ENCODE measurements around the gene DAZAP1.
A peak's percentile ranks its signal among the peaks of the same experiment; 100 is the strongest.

DAZAP1 gene

DNA sequence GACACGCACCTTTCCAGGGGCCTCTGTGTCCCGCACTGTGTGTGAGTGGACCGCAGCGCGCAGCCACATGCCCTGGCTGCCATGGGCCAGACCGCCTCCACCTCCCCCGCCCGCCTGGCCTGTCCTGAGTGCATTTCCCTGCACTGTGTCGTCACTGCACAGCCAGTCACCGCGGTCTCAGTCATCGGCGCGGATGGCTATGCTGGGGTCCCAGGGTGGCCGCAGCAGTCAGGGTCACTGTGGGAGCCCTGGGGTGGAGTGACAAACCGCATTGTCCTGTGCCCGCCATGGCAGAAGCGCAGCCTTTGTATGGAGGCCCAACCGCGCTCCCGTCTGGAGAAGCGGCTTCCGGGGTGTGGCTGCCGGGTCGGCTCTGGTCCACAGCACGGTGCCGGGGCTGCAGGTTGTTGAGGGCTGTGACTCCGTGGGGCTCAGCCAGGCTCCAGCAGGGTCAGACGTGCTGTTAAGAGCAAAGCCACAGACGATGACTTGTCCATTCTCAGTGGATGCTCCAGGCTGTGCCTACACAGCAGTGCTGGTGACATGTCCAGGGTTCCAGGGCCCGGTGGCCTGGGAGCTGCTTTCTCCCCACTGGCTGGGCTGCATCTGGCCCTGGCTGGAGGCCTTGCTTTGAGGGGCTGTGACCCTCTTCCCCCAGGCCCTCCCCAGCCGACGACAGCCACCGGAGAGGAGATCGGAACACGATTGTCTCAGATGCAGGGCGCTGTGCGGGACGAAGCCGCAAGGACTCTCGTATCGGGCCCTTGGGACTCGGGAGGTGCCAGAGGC, 30.0 kb upstream of the DAZAP1 start:
- DNase-seq = no peak

DNA sequence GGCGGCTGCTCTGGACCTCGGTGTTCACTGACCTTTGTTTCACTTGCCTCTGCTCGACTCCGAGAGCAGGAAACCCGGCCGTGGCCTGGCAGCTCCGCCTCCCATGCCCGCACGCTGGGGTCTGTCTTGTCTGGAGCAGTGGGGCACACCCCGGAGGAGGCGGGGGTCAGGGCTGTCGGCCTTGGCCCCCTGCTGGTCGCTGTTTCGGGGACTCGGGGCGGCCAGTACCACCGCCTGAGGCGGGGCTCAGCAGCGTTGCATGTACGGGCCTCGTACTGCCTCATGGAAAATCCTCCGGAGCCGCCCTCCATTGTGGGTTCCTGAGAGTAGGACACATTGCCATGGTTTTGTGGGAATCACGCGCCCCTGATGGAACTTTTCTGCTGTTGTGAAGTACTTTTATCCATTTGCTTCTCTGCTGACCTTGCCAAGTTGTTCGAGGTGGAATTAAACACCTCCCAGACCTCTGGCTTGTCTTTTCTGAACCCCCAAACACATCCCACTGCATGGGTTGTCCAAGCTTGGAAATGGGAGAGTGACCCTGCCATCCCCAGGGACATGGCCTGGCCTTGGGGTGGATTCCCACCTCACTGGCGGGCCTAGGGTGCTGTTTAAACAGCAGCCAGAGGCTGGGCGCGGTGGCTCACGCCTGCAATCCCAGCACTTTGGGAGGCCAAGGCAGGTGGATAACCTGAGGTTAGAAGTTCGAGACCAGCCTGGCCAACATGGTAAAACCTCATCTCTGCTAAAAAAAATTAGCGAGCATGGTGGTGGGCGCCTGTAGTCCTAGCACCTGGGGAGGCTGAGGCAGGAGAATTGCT, 29.2 kb upstream of the DAZAP1 start:
- no peak for DNase-seq

DNA sequence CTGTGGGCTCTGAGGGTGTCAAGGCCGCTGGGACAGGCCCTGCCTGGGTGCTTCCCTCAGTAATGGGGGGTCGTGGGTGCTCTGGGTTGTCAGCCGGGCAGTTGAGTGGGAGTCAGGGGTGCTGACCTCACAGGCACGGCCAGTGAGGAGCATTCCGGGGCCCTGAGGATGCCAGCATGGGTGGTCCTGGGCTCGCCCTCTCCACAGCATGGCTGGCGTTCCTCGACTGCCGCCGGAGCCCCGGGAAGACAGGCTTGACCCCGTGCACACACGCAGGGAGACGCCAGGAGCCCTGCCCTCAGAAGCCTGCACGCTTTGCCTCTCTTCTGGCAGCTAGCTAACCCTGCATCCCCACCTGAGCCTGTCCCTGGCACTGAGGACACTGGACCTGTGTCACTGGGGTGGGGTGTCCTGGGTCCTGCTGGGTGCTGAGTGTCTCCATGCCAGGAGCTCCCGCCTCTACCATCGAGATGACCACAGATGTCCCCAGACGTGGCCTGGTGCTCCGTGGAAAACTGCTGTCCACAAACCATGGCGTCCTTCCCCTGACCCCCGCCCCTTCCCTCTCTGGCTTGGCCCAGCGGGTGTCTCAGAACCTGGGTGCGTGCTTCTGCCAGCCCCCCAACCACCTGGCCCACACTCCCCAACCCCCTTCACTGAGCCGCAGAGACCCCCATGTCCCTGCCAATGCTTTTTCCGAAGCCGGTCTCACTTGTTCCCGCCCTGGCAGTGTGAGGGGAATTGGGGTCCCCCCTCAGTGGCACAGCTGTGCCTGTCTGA, 28.1 kb upstream of the DAZAP1 start:
- no peak for DNase-seq

DNA sequence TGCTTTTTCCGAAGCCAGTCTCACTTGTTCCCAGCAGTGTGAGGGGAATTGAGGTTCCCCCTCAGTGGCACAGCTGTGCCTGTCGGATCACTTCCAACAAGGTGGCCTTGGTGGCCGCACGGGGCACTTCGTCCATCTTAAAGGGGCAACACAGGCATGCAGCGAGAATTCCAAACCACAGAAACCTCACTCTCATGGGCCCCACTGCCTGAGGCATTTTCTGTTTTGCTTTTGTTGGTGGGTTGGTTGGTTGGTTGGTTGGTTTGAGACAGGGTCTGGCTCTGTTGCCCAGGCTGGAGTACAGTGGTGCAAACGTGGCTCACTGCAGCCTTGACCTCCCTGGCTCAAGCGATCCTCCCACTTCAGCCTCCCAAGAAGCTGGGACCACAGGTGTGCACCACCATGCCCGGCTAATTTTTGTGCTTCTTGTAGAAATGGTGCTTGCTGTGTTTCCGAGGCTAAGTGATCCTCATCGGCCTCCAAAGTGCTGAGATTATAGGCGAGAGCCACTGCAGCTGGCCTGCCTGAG, 27.4 kb upstream of the DAZAP1 start:
- DNase-seq = no peak

DNA sequence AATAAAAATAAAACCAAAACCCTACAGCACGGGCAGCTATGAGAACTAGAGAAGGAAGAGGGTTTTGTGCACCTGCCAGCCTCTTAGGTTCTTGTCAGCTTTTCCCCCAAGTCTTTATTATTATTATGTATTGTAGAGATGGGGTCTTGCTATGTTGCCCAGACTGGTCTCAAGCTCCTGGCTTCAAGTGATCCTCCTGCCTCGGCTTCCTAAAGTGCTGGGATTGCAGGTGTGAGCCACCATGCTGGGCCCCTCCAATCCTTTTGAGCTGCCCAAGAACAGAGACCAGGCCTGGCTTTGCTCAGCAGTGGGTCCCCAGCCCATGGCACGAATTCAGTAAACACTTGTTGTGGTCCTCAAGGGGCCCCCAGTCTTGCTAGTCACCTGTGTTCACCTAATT, 25.1 kb upstream of the DAZAP1 start:
- no peak for DNase-seq

DNA sequence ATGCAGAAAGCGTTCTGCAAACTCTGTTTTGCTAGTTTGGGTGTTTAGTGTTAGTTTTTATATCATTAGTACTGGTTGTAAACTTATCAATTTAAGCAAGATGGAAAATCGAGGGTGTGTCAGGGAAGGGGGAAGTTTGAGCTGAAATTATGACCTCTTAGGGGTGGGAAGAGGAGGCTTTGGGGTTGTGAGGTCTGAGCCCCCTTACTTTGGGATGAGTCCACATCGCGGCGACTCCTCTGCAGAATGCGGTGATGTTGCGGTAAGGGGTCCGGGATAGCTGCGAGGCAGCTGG, 24.4 kb upstream of the DAZAP1 start:
- no peak for DNase-seq

DNA sequence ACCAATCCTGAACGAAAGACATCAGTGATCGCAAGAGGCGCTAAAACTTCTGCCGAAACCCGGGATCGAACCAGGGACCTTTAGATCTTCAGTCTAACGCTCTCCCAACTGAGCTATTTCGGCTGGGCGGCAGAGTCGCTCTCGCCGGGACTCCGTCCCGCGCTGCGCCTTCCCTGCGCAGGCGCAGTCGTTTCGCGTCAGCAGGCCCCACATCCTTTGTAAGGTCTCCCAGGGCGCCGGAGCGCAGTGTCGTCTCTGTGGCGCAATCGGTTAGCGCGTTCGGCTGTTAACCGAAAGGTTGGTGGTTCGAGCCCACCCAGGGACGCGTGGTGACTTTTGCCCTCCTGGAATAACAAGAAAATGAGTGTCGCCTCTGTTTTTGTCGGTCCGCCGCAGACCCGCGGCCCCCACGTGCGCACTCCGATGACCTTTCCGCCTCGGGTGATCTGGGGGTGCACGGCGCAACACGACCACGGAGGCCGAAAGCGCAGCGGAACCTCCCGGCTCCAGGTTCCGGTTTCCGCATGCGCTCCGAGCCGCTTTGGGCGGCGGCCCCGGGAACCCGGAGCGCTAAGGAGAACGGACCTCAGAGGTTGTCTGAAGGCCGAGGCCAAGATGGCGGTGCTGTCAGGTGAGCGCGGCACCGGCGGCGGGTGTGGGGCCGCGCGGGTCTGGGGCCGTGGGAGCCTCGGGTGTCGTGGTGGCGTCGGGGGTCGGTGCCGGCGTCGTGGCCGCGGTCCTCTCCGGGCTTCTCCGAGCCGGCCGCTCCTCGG, 23.9 kb upstream of the DAZAP1 start, which contains the start of gene NDUFS7:
Gene NDUFS7, plus strand, starts transcription at position 596 of the 773 bp plus-strand sequence. Its CDS starts 20 bp downstream, at position 616.
- peak; percentile 74 to 79 for DNase-seq

DNA sequence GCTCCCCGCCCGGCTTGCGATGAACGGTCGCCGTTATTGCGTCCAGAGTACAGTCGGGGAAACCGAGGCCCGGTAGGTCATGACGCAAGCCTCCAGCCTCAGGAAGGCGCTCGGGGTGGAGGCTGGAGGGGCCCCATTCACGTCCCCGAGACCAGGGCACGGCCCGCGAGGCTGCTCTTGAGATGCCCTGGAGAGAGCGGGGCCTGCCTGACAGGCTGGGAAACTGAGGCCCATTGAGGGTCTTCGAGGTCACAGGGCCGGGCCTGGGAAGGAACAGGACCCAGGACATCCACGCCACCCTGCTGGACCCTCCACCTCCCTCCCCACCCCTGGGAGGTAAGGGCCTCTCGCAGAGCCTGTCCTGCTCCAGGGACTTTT, 23.3 kb upstream of the DAZAP1 start:
- DNase-seq = no peak

DNA sequence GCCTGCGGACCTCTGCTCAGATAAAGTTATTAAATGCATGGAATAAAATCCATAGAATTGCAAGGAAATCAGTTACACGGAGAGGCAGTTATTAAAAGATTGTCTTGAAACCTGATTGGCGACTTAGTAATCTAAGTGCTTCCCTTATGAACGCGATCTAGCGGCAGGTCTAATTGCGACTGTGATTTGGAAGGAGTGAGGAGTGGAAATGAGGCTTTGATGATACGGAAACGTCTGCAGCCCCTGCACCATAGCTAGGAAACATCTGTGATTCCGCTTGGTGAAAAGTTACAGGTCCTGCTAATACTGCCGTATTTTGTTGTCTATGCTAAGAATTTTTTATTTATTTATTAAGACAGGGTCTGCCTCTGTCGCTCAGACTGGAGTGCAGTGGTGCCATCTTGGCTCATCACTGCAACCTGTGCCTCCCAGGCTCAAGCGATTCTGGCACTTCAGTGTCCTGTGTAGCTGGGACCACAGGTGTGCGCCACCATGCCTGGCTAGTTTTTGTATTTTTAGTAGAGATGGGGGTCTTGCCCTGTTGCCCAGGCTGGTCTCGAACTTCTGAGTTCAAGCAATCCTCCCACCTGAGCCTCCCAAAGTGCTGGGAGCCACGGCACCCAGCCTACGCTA, 22.8 kb upstream of the DAZAP1 start:
- no peak for DNase-seq

DNA sequence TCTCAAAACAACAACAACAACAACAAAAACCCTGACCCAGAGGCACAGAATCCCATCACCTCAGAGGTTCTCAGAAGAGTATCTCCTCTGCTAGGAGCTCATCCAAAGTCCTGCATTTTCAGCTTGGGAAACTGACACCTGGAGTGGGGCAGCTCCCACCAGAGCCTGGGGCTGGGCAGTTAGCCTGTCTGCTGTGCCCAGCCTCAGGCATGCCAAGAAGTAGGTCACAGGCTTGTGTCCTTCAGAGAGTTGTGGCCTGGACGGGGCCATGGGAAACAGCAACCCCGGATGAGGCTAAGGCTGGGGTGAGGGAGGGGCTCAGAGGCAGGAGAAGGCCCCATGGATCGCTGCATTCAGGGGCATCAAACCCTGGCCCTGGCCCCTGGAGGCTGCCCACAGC, 21.6 kb upstream of the DAZAP1 start:
- DNase-seq = no peak

DNA sequence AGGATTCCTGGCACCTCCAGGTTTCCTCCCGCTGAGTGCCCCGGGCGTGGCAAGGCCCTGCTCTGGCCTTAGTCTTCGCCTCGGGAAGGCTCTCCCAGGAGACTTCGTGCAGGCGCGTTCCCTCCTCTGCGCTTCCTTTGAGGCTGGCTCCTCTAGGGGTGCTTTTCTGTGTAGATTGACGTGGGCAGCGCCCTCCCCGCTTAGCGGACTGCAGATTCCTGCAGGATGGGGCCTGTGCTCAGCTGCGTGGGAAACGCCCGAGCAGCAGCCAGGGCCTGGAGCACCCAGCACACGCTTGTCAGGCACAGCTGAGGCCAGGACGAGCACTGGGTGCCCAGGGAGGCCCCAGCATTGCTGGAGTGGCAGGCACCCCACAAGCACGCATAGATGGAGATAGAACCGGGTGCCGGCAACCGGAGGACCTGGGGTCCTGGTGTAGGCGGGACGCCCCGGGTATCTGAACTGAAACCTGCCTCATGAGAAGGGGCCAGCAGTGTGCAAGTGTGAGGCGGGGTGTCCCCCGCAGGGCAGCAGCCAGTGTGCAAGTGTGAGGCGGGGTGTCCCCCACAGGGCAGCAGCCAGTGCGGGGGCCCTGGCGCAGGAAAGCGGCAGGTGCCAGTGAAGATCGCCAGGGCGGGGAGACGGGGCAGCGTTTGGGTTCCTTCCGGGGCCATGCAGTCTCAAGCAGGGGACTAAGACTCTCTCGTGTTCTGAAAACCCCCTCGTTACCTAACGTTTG, 20.3 kb upstream of the DAZAP1 start:
- no peak for DNase-seq

DNA sequence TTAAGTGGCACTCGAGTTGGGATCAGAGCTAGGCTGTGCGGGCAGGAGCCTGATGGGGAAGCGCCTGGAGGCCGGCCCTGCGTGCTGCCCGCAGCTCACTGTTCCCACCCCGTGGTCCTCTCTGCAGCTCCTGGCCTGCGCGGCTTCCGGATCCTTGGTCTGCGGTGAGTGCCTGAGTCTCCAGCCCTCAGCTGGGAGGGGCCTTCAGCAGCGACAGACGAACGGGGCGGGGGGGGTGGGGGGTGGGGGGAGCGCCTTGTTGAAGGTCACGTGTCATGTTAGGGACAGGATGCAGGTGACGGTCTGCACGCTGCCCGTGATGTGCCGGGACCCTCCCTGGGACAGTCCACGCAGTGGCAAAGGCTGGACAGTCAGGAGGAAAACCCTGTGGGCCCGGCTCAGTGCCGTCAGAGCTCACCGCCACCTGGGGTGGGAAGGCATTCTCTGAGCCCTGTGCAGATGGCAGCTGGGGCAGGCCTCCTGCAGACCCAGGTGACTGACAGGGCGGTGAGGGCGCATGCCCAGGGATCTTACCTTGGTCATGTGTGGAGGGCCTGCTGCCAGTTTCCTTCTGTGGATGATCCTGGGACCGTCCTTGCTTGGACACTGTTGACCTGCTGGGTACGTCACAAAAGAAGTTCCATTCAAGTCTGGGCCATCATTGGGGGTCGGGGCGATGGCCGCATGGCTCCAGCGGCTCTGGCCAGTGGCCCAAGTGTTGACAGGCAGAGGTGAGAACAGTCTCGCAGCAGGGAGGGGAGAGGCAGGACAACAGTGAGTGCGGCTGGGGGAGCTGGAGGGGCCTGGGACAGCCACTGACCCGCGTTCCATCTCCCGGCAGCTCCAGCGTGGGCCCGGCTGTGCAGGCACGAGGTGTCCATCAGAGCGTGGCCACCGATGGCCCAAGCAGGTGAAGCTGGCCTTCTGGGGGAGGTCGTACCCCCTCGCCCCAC, 19.4 kb upstream of the DAZAP1 start:
- DNase-seq = no peak

DNA sequence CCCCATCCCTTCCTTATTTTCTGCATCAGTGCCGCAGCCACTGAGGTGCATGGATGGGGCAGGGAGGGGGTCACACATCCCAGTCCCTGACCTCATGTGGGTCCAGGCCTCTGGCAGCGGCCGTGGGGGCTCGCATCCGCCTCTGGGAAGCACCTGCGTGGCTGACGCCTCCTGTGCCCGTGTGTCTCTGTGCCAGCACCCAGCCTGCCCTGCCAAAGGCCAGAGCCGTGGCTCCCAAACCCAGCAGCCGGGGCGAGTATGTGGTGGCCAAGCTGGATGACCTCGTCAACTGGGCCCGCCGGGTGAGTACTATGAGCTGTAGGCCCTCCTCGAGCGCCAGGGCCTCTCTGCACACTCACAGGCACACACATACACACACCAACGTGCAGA, 18.8 kb upstream of the DAZAP1 start:
- no peak for DNase-seq

DNA sequence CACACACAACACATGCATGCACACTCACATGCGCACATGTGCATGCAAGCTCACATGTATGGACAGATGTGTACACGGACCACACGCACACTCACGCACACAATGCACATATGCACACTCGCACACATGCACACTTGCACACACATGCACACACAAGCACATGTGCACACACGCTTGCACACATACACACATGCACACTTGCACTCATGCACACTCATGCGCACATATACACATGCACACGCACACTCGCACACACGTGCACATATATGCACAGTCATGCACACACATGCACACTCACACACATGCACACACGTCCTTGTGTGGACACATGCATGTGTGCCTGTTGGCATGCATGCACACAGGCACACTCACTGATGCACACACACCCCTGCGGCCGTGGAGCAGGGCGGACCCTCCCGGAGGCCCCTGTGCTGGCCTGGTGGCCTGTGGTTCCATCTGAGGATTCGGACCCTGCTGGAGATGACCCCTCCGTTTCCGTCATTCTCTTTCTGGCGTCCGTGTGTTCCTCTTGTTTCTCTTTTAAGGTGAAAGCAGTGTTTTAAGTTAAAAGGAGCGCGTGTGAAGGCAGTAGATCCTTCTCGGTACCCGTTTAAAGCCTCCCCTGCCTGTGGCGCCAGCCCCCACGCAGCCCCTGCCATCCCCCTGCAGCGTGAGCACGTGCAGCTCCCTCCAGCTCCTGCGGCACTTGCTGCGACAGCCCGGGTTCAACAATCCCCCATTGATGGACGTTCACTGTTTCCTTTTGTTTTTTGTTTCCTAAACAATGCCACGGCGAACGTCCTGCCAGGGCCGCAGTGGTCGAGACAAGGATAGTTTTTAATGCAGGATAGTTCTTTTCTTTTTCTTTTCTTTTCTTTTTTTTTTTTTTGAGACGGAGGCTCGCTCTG, 18.1 kb upstream of the DAZAP1 start:
- DNase-seq = no peak

DNA sequence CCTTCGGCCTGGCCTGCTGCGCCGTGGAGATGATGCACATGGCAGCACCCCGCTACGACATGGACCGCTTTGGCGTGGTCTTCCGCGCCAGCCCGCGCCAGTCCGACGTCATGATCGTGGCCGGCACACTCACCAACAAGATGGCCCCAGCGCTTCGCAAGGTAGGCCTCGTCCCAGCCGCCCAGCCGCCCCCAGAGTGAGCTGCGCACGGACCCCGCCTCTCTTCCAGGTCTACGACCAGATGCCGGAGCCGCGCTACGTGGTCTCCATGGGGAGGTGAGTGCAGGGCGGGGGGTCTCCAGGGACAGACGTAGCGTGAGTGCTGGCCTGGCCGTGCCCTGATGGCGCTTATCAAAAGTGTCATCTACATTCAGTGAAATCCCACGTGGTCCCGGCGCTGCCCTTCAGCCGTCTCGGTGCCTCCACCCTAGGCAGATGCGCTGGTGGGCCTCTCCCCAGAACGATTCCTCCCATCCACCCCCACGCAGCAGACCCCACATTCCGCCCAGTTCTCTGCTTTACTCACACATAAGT, 16.4 kb upstream of the DAZAP1 start:
- DNase-seq = no peak

DNA sequence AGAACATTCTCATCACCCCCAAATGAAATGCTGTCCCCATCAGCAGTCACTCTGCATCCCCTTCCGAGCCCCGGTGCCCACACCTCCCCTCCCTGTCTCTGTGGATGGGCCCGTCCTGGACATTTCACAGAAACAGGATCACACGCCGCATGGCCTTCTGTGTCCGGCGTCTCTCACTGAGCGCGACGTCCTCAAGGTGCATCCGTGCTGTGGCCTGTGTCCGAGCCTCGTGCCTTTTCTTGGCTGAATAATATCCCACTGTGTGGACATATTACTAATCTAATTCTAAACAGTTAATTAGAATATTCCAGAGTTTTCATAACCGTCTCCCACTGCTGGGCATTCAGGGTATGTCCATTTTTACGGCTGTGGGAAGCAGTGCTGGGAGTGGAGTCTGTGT, 15.0 kb upstream of the DAZAP1 start:
- DNase-seq = no peak

DNA sequence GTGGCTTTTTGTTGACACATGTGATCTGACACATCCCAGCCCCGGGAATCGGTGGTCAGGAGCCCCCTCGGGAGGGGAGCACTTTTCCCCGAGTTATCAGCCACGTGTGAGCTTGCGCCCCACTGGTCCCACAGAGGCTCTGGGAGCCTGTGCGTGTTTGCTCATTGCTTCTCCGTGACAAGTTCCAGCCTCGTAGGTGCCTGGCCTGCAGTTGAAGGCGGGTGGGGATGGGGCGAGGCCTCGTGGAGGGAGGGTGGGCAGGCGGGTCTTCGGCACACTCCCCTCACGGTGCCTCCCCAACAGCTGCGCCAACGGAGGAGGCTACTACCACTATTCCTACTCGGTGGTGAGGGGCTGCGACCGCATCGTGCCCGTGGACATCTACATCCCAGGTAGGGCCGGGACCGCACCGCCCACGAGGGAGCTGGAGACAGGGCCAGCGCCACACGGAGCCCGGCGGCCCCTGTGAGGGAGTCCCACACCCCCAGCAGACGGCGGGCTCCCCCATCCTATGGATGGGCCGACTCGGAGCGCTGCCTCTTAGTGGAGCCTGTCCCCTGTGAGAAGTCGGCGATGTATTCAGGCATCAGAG, 14.4 kb upstream of the DAZAP1 start:
- no peak for DNase-seq

DNA sequence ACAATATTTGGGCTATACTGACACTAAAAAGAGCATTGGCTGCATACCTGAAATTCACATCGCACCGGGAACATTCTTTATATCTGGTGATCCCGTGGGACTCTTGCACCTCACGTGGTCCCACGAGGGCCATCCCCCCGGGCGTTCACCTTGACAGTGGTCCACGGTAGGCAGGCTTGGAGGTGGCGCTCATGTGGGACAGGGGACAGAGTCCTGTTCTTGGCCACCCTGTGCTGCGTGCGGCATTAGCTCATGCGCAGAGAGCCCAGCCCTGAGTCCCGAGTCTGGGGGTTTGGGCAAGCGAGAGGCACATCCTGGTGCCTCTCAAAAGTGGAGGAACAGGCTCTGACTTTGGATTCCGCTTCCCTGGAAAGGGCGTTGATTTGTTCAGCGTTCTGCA, 13.5 kb upstream of the DAZAP1 start:
- no peak for DNase-seq

All from SHP77 (cell line).